ENCODE measurements around the gene FRMD6.

DNA sequence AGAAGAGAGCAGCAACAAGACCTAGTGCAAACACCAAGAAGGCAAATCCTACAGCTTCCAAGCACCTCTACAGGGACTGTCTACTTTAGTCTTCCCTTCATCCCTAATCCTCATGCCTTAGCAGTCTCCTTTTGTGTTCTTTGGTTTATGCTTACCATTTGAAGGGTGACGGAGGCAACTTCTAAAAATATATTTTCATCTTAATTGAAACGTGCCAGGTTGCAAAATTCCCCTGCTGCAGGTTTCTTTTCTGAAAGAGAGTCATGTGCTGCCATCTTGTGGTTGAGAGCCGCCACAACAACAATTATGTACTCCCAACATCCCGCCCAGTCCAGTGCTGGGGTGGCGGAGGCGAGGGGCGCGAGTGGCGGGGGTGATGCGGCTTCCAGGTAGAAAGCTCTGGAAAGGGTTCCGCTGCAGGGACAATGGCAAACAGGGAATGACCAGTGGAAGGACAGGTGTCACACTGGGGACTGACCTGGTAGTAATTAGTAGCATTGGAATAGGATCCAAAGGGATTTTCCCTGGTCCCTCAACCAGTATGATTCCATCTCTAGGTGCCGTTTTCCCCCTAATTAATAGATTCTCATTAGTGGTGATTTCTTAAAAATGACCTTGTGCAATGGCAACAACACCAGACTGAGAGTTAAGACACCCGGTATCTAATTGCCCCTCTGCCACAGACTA lies 128.4 kb downstream of the FRMD6 start:
- TF ChIP-seq ZFX (IDR thresholded peaks at IDR 0.05), result no peak
- TF ChIP-seq, protein P1, sequence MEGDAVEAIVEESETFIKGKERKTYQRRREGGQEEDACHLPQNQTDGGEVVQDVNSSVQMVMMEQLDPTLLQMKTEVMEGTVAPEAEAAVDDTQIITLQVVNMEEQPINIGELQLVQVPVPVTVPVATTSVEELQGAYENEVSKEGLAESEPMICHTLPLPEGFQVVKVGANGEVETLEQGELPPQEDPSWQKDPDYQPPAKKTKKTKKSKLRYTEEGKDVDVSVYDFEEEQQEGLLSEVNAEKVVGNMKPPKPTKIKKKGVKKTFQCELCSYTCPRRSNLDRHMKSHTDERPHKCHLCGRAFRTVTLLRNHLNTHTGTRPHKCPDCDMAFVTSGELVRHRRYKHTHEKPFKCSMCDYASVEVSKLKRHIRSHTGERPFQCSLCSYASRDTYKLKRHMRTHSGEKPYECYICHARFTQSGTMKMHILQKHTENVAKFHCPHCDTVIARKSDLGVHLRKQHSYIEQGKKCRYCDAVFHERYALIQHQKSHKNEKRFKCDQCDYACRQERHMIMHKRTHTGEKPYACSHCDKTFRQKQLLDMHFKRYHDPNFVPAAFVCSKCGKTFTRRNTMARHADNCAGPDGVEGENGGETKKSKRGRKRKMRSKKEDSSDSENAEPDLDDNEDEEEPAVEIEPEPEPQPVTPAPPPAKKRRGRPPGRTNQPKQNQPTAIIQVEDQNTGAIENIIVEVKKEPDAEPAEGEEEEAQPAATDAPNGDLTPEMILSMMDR (conservative IDR thresholded peaks at IDR 0.05), result peak; percentile 88
